Measurements from ENCODE around the gene C8G.

GRCh38 chr9:136940526-136941230 is 4.4 kb upstream of the C8G start:
- TF ChIP-seq EZH2 (IDR thresholded peaks at IDR 0.05; ENCODE audit: insufficient read depth, low read length) = no peak
- no peak for TF ChIP-seq CTCF (IDR thresholded peaks at IDR 0.05; ENCODE audit: insufficient read depth, low read depth, low read length)
